GM12878 (cell line): Measurements from ENCODE around the gene C2orf68. TPM values are rescaled to one million over a fixed set of nuclear protein-coding genes. Genes with fewer than 3 reads are reported as not detected.

Source experiments
- ATAC-seq: fragments of 200-7000 bp; cut with Tn5 transposase; 3 replicates; pipeline ENCODE4 v1.9.1; 2020; ENCODE audit warnings: mild to moderate bottlenecking, moderate library complexity
- BruUV-seq: library from RNA; stranded (reverse); fragments of 400-500 nt; replicated peaks from 2 replicates; lab custom pipeline; 2021; lab: Mats Ljungman, UMichigan
- CTCF ChIA-PET: fragments of 300-600 bp; sonication (Branson Sonifier 250); formaldehyde crosslinking; extraction: SDS; loops from one replicate; lab custom pipeline; 2021; ENCODE audit warnings: inconsistent platforms; lab: Yijun Ruan, JAX
- POLR2A ChIA-PET: fragments of 350-600 bp; formaldehyde crosslinking; extraction: SDS; loops from one replicate; lab custom pipeline; 2021; ENCODE audit warnings: inconsistent platforms; lab: Charles Lee
- RAD21 ChIA-PET: fragments of 300-600 bp; sonication (Branson Sonifier 250); formaldehyde crosslinking; loops from one replicate; lab custom pipeline; 2023; ENCODE audit warnings: antibody characterized with exemption; ENCODE audit not compliant: unreplicated experiment; lab: Charles Lee
- SMC1A ChIA-PET: fragments of 300-600 bp; sonication (Branson Sonifier 250); formaldehyde crosslinking; loops from one replicate; lab custom pipeline; 2023; ENCODE audit not compliant: unreplicated experiment, uncharacterized antibody; lab: Charles Lee
- DNase-seq: peaks from one replicate; pipeline ENCODE4 v3.0.0-alpha.2; 2011; ENCODE audit warnings: low read depth, low spot score
- FAIRE-seq: peaks from 3 replicates; lab custom pipeline; 2011; peaks lifted over from hg19 to GRCh38; lab: Jason Lieb, UNC
- H2AFZ ChIP-seq: 2 replicates; pipeline ENCODE4 v1.6.0; 2011; ENCODE audit warnings: low read depth, low read length, control low read depth; ENCODE audit not compliant: control insufficient read depth
- H3K27ac ChIP-seq: 2 replicates; pipeline ENCODE4 v1.5.1; 2011; ENCODE audit warnings: control low read depth; ENCODE audit not compliant: control insufficient read depth, insufficient read depth
- H3K27me3 ChIP-seq, 2 experiments: replicated peaks in 1 of 2; 2 replicates each; pipeline versions ENCODE4 v1.6.0 to v1.6.1; 2011; ENCODE audit warnings: low read length in 1 of 2; ENCODE audit not compliant: control insufficient read depth in 2 of 2, insufficient read depth in 2 of 2
- H3K36me3 ChIP-seq, 2 experiments: 2 replicates each; pipeline ENCODE4 v1.5.1; 2011; ENCODE audit warnings: low read length in 1 of 2; ENCODE audit not compliant: control insufficient read depth in 2 of 2, insufficient read depth in 2 of 2
- H3K4me1 ChIP-seq: 2 replicates; pipeline ENCODE4 v1.6.1; 2011; ENCODE audit warnings: mild to moderate bottlenecking, low read length, moderate library complexity, mixed read lengths; ENCODE audit not compliant: control insufficient read depth, insufficient read depth
- H3K4me2 ChIP-seq: 2 replicates; pipeline ENCODE4 v1.6.0; 2011; ENCODE audit warnings: control low read depth; ENCODE audit not compliant: control insufficient read depth, insufficient read depth
- H3K4me3 ChIP-seq: fragments of 200-600 bp; sonication (generic); 2 replicates; pipeline ENCODE4 v1.5.1; 2016
- H3K79me2 ChIP-seq: 2 replicates; pipeline ENCODE4 v1.6.0; 2011; ENCODE audit warnings: low read length; ENCODE audit not compliant: control insufficient read depth, insufficient read depth
- H3K9ac ChIP-seq: 2 replicates; pipeline ENCODE4 v1.8.0; 2011; ENCODE audit warnings: low read length, control low read depth, mixed read lengths; ENCODE audit not compliant: control insufficient read depth, insufficient read depth
- H3K9me3 ChIP-seq: replicated peaks from 3 replicates; pipeline ENCODE4 v1.5.1; 2011; ENCODE audit warnings: mild to moderate bottlenecking, low read length; ENCODE audit not compliant: control insufficient read depth, insufficient read depth
- H4K20me1 ChIP-seq: 2 replicates; pipeline ENCODE4 v1.6.0; 2011; ENCODE audit not compliant: control insufficient read depth, insufficient read depth
- ATF3 ChIP-seq: IDR thresholded peaks from 2 replicates; pipeline ENCODE4 v1.6.1; 2011; ENCODE audit warnings: low read depth, mild to moderate bottlenecking, low read length, moderate library complexity, borderline replicate concordance; ENCODE audit errors: extremely low read depth
- NR2C2 ChIP-seq: IDR thresholded peaks from 2 replicates; pipeline ENCODE4 v1.6.1; 2011; ENCODE audit warnings: borderline replicate concordance, low read depth; ENCODE audit not compliant: control insufficient read depth, insufficient read length
- PBX3 ChIP-seq: IDR thresholded peaks from 2 replicates; pipeline ENCODE4 v1.6.1; 2011; ENCODE audit warnings: mild to moderate bottlenecking, low read depth, low read length, moderate library complexity; ENCODE audit not compliant: insufficient replicate concordance
- SREBF1 ChIP-seq: IDR thresholded peaks from 2 replicates; pipeline ENCODE4 v1.6.1; 2012; ENCODE audit warnings: mild to moderate bottlenecking, low read length
- SRF ChIP-seq, 2 experiments: IDR thresholded peaks; 2 replicates each; pipeline ENCODE4 v1.6.1; 2011; ENCODE audit warnings: low read depth in 2 of 2, low read length in 2 of 2, mild to moderate bottlenecking in 1 of 2, moderate library complexity in 1 of 2
- TCF7 ChIP-seq: IDR thresholded peaks from 2 replicates; pipeline ENCODE4 v1.6.1; 2014; ENCODE audit warnings: antibody characterized with exemption, borderline replicate concordance
- WGBS: methylation state at CpG from one replicate; pipeline ENCODE4 v1.1.6; 2016; ENCODE audit warnings: low lambda C conversion rate; ENCODE audit not compliant: insufficient replicate concordance, insufficient coverage; ENCODE audit errors: missing lambda C conversion rate; 5-methylcytosine and 5-hydroxymethylcytosine counted together
- in situ Hi-C: fragments of 300-500 bp; cut with MboI; formaldehyde crosslinking; loops from 9 replicates; pipeline ENCODE4 v1.14.3; 2018; ENCODE audit warnings: mixed read lengths
- intact Hi-C: fragments of 100-400 bp; cut with micrococcal nuclease; formaldehyde crosslinking; loops from one replicate; pipeline ENCODE4 v1.14.2; 2022; ENCODE audit not compliant: unreplicated experiment
- polyA plus RNA-seq, 11 experiments: library from polyadenylated mRNA; depleted of rRNA in 4 of 11; unstranded in 6 of 11; stranded (reverse) in 5 of 11; fragments of >200 nt; fragmentation: Nextera tagmentation in 4 of 11; fragmentation: Illumina TruSeq in 1 of 11; extraction: Ambion mirVana in 4 of 11; extraction: Trizol in 1 of 11; gene quantifications; 1 replicate in 1 of 11; 2 replicates in 10 of 11; pipeline versions ENCODE4 v1.2.1 to v1.2.3, GENCODE V29; 2011 to 2016; ENCODE audit warnings: inconsistent platforms in 2 of 11, missing spikeins in 2 of 11, low read depth in 1 of 11
- total RNA-seq, 4 experiments: library from RNA; depleted of rRNA in 3 of 4; stranded (reverse); fragments of >200 nt in 3 of 4; fragmentation: Illumina TruSeq in 1 of 4; extraction: Trizol in 1 of 4; gene quantifications; 2 replicates each; pipeline versions ENCODE4 v1.2.1 to v1.2.3, GENCODE V29; 2013 to 2021

The C2orf68 gene
- total and polyA plus RNA-seq, 10 of the 15 experiments (the other 5 are each of a cell fraction or from before 2014, with no cell fraction given) = 12.7 to 56.1 (median 28.4) TPM

GRCh38 chr2:85600235-85600575 is 11.7 kb downstream of the C2orf68 start:
- Histone ChIP-seq H4K20me1 (no peaks in the 10 kb centered on the region), H3K36me3 (peaks cover 0 to 14% of the 10 kb centered on the region in 2 experiments; a peak in 3 of 4 replicates), H3K4me3 (no peak overlapping the region), H2AFZ (no peak overlapping the region), H3K9me3 (no peaks in the 10 kb centered on the region), H3K9ac (no peak overlapping the region), H3K27me3 (no peaks in the 10 kb centered on the region), H3K4me2 (no peak overlapping the region), H3K79me2 (peaks cover 22% of the 10 kb centered on the region), H3K27ac (no peak overlapping the region), H3K4me1 (peaks cover 5% of the 10 kb centered on the region)
- ChIA-PET POLR2A (interaction anchor here (1.9 kb wide), 1 partner anchor 11 kb away, joined by 10 read pairs; the partner anchor contains the start of gene C2orf68), SMC1A (no interaction called here), RAD21 (interaction anchor here (0.5 kb wide), 1 partner anchor 25 kb away, joined by 3 read pairs; no protein-coding TSS in a partner anchor), CTCF (no interaction called here)
- no TSS peak for BruUV-seq
- no peak for TF ChIP-seq PBX3
- TF ChIP-seq SREBF1 = no peak
- TF ChIP-seq TCF7 = no peak
- no peak for TF ChIP-seq SRF (IDR thresholded peaks at IDR 0.05; ENCODE audit: low read depth in 2 of 2, low read length in 2 of 2)
- TF ChIP-seq NR2C2 = no peak
- no peak for TF ChIP-seq ATF3
- DNase-seq = no peak
- no peak for FAIRE-seq
- WGBS = 75% methylated on average over 3 of the region's 3 CpGs
- ATAC-seq = no peak
- intact Hi-C loops = no loop called here
- in situ Hi-C loops = no loop called here
